Aorta (tissue), 5 donors: ENCODE results near the gene FAM114A1. TPM values are rescaled to one million over a fixed set of nuclear protein-coding genes. Genes with fewer than 3 reads are reported as not detected.

Experiments used
- ATAC-seq: fragments of 200-7000 bp; cut with Tn5 transposase; one replicate; pipeline ENCODE4 v1.9.1; 2022; ENCODE audit warnings: moderate library complexity; ENCODE audit not compliant: low FRiP score
- DNase-seq, 2 donors: peaks; one replicate each; pipeline ENCODE4 v3.0.0-alpha.2; 2020
- H3K27ac ChIP-seq, 2 donors: one replicate each; pipeline ENCODE4 v1.5.1; 2013; ENCODE audit warnings: low read length in 2 of 2, mild to moderate bottlenecking in 2 of 2, moderate library complexity in 2 of 2, control low read depth in 1 of 2, inconsistent platforms in 1 of 2, low read depth in 1 of 2
- H3K27me3 ChIP-seq, 2 donors: one replicate each; pipeline ENCODE4 v1.6.1; 2013; ENCODE audit warnings: control low read depth in 1 of 2, low read length in 1 of 2, mild to moderate bottlenecking in 1 of 2, moderate library complexity in 1 of 2; ENCODE audit not compliant: insufficient read depth in 2 of 2, control insufficient read depth in 1 of 2
- H3K36me3 ChIP-seq, 2 donors: one replicate each; pipeline ENCODE4 v1.6.1; 2013; ENCODE audit warnings: control low read depth in 1 of 2, low read length in 1 of 2, mild to moderate bottlenecking in 1 of 2; ENCODE audit not compliant: insufficient read depth in 2 of 2, control insufficient read depth in 1 of 2
- H3K4me1 ChIP-seq, 2 donors: one replicate each; pipeline ENCODE4 v1.6.1; 2013; ENCODE audit warnings: low read length in 2 of 2, control low read depth in 1 of 2, mild to moderate bottlenecking in 1 of 2, moderate library complexity in 1 of 2; ENCODE audit not compliant: insufficient read depth in 2 of 2, control insufficient read depth in 1 of 2
- H3K4me3 ChIP-seq, 2 donors: one replicate each; pipeline ENCODE4 v1.5.1; 2013; ENCODE audit warnings: low read length in 2 of 2, control low read depth in 1 of 2, mild to moderate bottlenecking in 1 of 2
- H3K9me3 ChIP-seq: one replicate; pipeline ENCODE4 v1.6.1; 2013; ENCODE audit warnings: mild to moderate bottlenecking, low read length; ENCODE audit not compliant: control insufficient read depth
- WGBS, 2 donors: extraction: QIAGEN DNeasy Blood & Tissue Kit; methylation state at CpG; one replicate each; pipeline ENCODE4 v1.1.7; 2013; 5-methylcytosine and 5-hydroxymethylcytosine counted together
- intact Hi-C, 2 donors: fragments of 100-400 bp; cut with DNase I; formaldehyde crosslinking; loops; one replicate each; pipeline versions ENCODE4 v1.14.2 to v1.15.0; 2022
- polyA plus RNA-seq, 2 donors: library from polyadenylated mRNA; stranded (reverse); fragments of 200-250 nt; gene quantifications; one replicate each; pipeline ENCODE4 v1.2.3, GENCODE V29; 2013
- total RNA-seq, 2 donors: library from RNA; stranded (reverse); fragmentation: NEBNext Ultra II Directional; extraction: Animal tissue kit (Norgen Biotek cat#: 25700); gene quantifications; one replicate each; pipeline ENCODE4 v1.2.1, GENCODE V29; 2021
- donor health status: healthy with polysubstance abuse.
- donor health status: Bipolar disorder and iron deficiency.
- donor health status: DM: no; HTN: no; CAD: no.
- donor health status: DM: no; HTN: no; CAD: no.
- donor health status: DM: yes; HTN: yes; CAD: no.

The FAM114A1 gene
- total and polyA plus RNA-seq, 4 donors: 49.6 to 123 (median 81.0) TPM

GRCh38 chr4:38967260-38968095, 99.9 kb downstream of the FAM114A1 start:
- no peaks in the 10 kb centered on the region for H3K27me3 ChIP-seq
- H3K4me1 ChIP-seq: no peaks in the 10 kb centered on the region
- 85 to 86% methylated on average over 7 of the region's 7 CpGs for WGBS, 2 donors
- H3K27ac ChIP-seq: no peak overlapping the region
- no peaks in the 10 kb centered on the region for H3K36me3 ChIP-seq
- ATAC-seq (peak; percentile 81), DNase-seq (no peak)
- intact Hi-C loops: no loop called here
- no peaks in the 10 kb centered on the region for H3K9me3 ChIP-seq
- H3K4me3 ChIP-seq: no peak overlapping the region

- no peaks in the 10 kb centered on the region for H3K36me3 ChIP-seq
- H3K9me3 ChIP-seq: no peaks in the 10 kb centered on the region
- H3K27me3 ChIP-seq: no peaks in the 10 kb centered on the region
- ATAC-seq: no peak
- 80 to 87% methylated on average over 5 of the region's 5 CpGs for WGBS, 2 donors
- no peak for DNase-seq
- H3K4me1 ChIP-seq: no peaks in the 10 kb centered on the region
- H3K4me3 ChIP-seq: no peak overlapping the region
- H3K27ac ChIP-seq: no peak overlapping the region
- intact Hi-C loops: no loop called here
These were observed 101.1 kb downstream of the FAM114A1 start for GRCh38 chr4:38968668-38969067.

- Histone ChIP-seq H3K9me3 (no peaks in the 10 kb centered on the region), H3K27me3 (no peaks in the 10 kb centered on the region), H3K4me1 (no peaks in the 10 kb centered on the region), H3K27ac (no peak overlapping the region), H3K4me3 (no peak overlapping the region), H3K36me3 (no peaks in the 10 kb centered on the region)
- 87 to 94% methylated on average over 7 of the region's 7 CpGs for WGBS, 2 donors
- DNase-seq: no peak
- ATAC-seq: no peak
- intact Hi-C loops: no loop called here
These were observed 108.7 kb downstream of the FAM114A1 start for GRCh38 chr4:38976308-38976707.

- Histone ChIP-seq H3K27ac (no peak overlapping the region), H3K36me3 (no peaks in the 10 kb centered on the region), H3K9me3 (no peaks in the 10 kb centered on the region), H3K4me3 (no peak overlapping the region), H3K4me1 (no peaks in the 10 kb centered on the region), H3K27me3 (no peaks in the 10 kb centered on the region)
- intact Hi-C loops: no loop called here
- no peak for ATAC-seq
- WGBS, 2 donors: 80 to 84% methylated on average over 4 of the region's 4 CpGs
- DNase-seq: no peak
These were observed 111.5 kb downstream of the FAM114A1 start for GRCh38 chr4:38979081-38979480.

- Histone ChIP-seq H3K9me3 (no peaks in the 10 kb centered on the region), H3K4me1 (no peaks in the 10 kb centered on the region), H3K27ac (no peak overlapping the region), H3K27me3 (no peaks in the 10 kb centered on the region), H3K36me3 (no peaks in the 10 kb centered on the region), H3K4me3 (no peak overlapping the region)
- intact Hi-C loops: no loop called here
- DNase-seq (no peak), ATAC-seq (no peak)
- WGBS, 2 donors: 58 to 63% methylated on average over 3 of the region's 3 CpGs
These were observed 112.1 kb downstream of the FAM114A1 start for GRCh38 chr4:38979511-38980230.

- no peaks in the 10 kb centered on the region for H3K9me3 ChIP-seq
- H3K36me3 ChIP-seq: no peaks in the 10 kb centered on the region
- H3K4me3 ChIP-seq: no peak overlapping the region
- no peaks in the 10 kb centered on the region for H3K4me1 ChIP-seq
- ATAC-seq (no peak), DNase-seq (no peak)
- H3K27ac ChIP-seq: no peak overlapping the region
- no peaks in the 10 kb centered on the region for H3K27me3 ChIP-seq
- intact Hi-C loops: no loop called here
- WGBS, 2 donors: 69 to 72% methylated on average over 7 of the region's 7 CpGs
These were observed 113.5 kb downstream of the FAM114A1 start for GRCh38 chr4:38980903-38981676.

GRCh38 chr4:38982361-38983095, 114.9 kb downstream of the FAM114A1 start:
- H3K27me3 ChIP-seq: no peaks in the 10 kb centered on the region
- DNase-seq (no peak), ATAC-seq (no peak)
- WGBS, 2 donors: 74 to 77% methylated on average over 5 of the region's 5 CpGs
- no peak overlapping the region for H3K4me3 ChIP-seq
- H3K4me1 ChIP-seq: no peaks in the 10 kb centered on the region
- intact Hi-C loops: no loop called here
- no peak overlapping the region for H3K27ac ChIP-seq
- no peaks in the 10 kb centered on the region for H3K36me3 ChIP-seq
- no peaks in the 10 kb centered on the region for H3K9me3 ChIP-seq

GRCh38 chr4:38983291-38983690, 115.7 kb downstream of the FAM114A1 start:
- Histone ChIP-seq H3K4me3 (no peak overlapping the region), H3K4me1 (no peaks in the 10 kb centered on the region), H3K27ac (no peak overlapping the region), H3K27me3 (no peaks in the 10 kb centered on the region), H3K36me3 (no peaks in the 10 kb centered on the region), H3K9me3 (no peaks in the 10 kb centered on the region)
- DNase-seq (no peak), ATAC-seq (no peak)
- 85 to 86% methylated on average over 6 of the region's 6 CpGs for WGBS, 2 donors
- intact Hi-C loops: no loop called here
